ENCODE measurements around the gene GPR21. TPM values are rescaled to one million over a fixed set of nuclear protein-coding genes. Genes with fewer than 3 reads are reported as not detected.

GPR21 gene
- total and polyA plus RNA-seq, 2 of the 13 experiments (the other 11 are each of a cell fraction or from before 2014, with no cell fraction given) = 0.29 to 0.32 TPM

GRCh38 chr9:123011878-123012528, 21.5 kb upstream of the GPR21 start (continued):
- TF ChIP-seq PATZ1 (CRISPR knock-in tag; IDR thresholded peaks at IDR 0.05) = no peak
- no peak for TF ChIP-seq TEAD3 (CRISPR knock-in tag; optimal IDR thresholded peaks at IDR 0.05; ENCODE audit: borderline replicate concordance)
- TF ChIP-seq HIVEP1 (CRISPR knock-in tag; IDR thresholded peaks at IDR 0.05) = no peak
- TF ChIP-seq, protein P1, sequence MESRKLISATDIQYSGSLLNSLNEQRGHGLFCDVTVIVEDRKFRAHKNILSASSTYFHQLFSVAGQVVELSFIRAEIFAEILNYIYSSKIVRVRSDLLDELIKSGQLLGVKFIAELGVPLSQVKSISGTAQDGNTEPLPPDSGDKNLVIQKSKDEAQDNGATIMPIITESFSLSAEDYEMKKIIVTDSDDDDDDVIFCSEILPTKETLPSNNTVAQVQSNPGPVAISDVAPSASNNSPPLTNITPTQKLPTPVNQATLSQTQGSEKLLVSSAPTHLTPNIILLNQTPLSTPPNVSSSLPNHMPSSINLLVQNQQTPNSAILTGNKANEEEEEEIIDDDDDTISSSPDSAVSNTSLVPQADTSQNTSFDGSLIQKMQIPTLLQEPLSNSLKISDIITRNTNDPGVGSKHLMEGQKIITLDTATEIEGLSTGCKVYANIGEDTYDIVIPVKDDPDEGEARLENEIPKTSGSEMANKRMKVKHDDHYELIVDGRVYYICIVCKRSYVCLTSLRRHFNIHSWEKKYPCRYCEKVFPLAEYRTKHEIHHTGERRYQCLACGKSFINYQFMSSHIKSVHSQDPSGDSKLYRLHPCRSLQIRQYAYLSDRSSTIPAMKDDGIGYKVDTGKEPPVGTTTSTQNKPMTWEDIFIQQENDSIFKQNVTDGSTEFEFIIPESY (CRISPR knock-in tag; IDR thresholded peaks at IDR 0.05) = no peak
- TF ChIP-seq HMG20B (CRISPR knock-in tag; conservative IDR thresholded peaks at IDR 0.05) = no peak
- peak; percentile 55; the same call in 1 of the 2 replicates for TF ChIP-seq ZNF264 (CRISPR knock-in tag; IDR thresholded peaks at IDR 0.05)
- TF ChIP-seq, protein P2, sequence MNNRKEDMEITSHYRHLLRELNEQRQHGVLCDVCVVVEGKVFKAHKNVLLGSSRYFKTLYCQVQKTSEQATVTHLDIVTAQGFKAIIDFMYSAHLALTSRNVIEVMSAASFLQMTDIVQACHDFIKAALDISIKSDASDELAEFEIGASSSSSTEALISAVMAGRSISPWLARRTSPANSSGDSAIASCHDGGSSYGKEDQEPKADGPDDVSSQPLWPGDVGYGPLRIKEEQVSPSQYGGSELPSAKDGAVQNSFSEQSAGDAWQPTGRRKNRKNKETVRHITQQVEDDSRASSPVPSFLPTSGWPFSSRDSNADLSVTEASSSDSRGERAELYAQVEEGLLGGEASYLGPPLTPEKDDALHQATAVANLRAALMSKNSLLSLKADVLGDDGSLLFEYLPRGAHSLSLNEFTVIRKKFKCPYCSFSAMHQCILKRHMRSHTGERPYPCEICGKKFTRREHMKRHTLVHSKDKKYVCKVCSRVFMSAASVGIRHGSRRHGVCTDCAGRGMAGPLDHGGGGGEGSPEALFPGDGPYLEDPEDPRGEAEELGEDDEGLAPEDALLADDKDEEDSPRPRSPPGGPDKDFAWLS (CRISPR knock-in tag; IDR thresholded peaks at IDR 0.05; ENCODE audit: borderline replicate concordance) = no peak
- TF ChIP-seq NCOR1 (IDR thresholded peaks at IDR 0.05; ENCODE audit: borderline replicate concordance, low read length) = no peak
- no peak for TF ChIP-seq ZNF451 (CRISPR knock-in tag; IDR thresholded peaks at IDR 0.05)
- no peak for TF ChIP-seq ZBTB38 (CRISPR knock-in tag; IDR thresholded peaks at IDR 0.05)
- TF ChIP-seq, protein P3, sequence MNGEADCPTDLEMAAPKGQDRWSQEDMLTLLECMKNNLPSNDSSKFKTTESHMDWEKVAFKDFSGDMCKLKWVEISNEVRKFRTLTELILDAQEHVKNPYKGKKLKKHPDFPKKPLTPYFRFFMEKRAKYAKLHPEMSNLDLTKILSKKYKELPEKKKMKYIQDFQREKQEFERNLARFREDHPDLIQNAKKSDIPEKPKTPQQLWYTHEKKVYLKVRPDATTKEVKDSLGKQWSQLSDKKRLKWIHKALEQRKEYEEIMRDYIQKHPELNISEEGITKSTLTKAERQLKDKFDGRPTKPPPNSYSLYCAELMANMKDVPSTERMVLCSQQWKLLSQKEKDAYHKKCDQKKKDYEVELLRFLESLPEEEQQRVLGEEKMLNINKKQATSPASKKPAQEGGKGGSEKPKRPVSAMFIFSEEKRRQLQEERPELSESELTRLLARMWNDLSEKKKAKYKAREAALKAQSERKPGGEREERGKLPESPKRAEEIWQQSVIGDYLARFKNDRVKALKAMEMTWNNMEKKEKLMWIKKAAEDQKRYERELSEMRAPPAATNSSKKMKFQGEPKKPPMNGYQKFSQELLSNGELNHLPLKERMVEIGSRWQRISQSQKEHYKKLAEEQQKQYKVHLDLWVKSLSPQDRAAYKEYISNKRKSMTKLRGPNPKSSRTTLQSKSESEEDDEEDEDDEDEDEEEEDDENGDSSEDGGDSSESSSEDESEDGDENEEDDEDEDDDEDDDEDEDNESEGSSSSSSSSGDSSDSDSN (CRISPR knock-in tag; IDR thresholded peaks at IDR 0.05) = no peak
- no peak for TF ChIP-seq E2F1 (CRISPR knock-in tag; IDR thresholded peaks at IDR 0.05)
- TF ChIP-seq, protein P4, sequence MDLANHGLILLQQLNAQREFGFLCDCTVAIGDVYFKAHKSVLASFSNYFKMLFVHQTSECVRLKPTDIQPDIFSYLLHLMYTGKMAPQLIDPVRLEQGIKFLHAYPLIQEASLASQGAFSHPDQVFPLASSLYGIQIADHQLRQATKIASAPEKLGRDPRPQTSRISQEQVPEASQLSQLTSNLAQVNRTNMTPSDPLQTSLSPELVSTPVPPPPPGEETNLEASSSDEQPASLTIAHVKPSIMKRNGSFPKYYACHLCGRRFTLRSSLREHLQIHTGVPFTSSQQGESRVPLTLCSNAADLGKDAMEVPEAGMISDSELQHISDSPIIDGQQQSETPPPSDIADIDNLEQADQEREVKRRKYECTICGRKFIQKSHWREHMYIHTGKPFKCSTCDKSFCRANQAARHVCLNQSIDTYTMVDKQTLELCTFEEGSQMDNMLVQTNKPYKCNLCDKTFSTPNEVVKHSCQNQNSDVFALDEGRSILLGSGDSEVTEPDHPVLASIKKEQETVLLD (CRISPR knock-in tag; IDR thresholded peaks at IDR 0.05; ENCODE audit: low read depth) = no peak
- TF ChIP-seq PCBP1 (IDR thresholded peaks at IDR 0.05; ENCODE audit: borderline replicate concordance, low read depth, low read length) = no peak
- no peak for TF ChIP-seq MTA1 (CRISPR knock-in tag; IDR thresholded peaks at IDR 0.05; ENCODE audit: borderline replicate concordance)
- no peak for TF ChIP-seq SSRP1 (CRISPR knock-in tag; IDR thresholded peaks at IDR 0.05)
- no peak for TF ChIP-seq SMYD3 (CRISPR knock-in tag; IDR thresholded peaks at IDR 0.05)
- no peak for TF ChIP-seq IRX3 (CRISPR knock-in tag; IDR thresholded peaks at IDR 0.05; ENCODE audit: borderline replicate concordance, low read depth)
- TF ChIP-seq PAF1 (CRISPR knock-in tag; IDR thresholded peaks at IDR 0.05) = no peak
- TF ChIP-seq SUZ12 (IDR thresholded peaks at IDR 0.05; ENCODE audit: low read depth, low read length) = no peak
